Stromal cell of bone marrow (primary cell): ENCODE results near the gene LYPLA2.
"Not testable (repeated sequence)": the region's sequence is repeated elsewhere in the genome, so short reads cannot be mapped to it uniquely, and the experiment has no call there.

ENCODE experiments used
- DNase-seq: peaks from one replicate; pipeline ENCODE4 v3.0.0-alpha.2; 2012; ENCODE audit warnings: low read depth

The LYPLA2 gene

DNA sequence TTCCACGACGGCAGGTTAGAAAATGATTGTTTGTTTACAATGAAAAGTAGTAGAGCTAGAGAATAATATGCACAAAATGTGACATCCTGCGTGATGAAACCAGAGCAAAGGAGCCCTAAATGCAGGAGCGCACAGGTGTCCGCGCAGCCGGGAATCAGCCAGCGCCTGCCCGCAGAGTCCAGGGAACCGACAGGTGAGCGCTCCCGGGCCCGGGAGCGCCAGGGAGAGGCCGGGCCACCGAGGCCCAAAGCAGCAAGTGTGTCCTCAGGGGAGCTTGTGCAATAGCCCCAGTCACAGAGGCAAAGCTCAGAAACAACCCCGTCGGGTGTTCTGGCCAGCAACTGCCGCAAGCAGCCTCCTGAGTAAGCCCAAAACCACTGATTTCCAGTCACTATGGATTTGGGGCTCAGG is 10.4 kb downstream of the LYPLA2 start:
- DNase-seq = no peak

DNA sequence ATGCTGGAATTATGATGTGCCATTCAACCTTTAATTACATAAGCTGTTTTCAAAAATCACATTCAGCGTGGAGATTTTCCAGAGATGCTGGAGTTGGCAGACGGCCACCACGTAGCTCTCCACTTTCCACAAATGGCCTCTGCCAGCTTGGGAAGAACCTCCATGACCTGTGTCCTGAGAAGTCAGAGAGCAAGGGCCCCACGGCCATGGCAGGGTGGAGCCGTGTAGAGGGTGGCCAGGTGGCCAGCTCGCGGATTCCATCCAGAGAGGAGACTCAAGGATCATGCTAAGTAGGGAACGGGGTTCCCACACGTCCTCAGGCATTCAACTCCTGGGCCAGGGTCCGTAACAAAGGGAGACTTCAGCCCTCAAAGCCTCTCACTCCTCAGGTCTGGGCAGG is 10.9 kb downstream of the LYPLA2 start:
- no peak for DNase-seq

DNA sequence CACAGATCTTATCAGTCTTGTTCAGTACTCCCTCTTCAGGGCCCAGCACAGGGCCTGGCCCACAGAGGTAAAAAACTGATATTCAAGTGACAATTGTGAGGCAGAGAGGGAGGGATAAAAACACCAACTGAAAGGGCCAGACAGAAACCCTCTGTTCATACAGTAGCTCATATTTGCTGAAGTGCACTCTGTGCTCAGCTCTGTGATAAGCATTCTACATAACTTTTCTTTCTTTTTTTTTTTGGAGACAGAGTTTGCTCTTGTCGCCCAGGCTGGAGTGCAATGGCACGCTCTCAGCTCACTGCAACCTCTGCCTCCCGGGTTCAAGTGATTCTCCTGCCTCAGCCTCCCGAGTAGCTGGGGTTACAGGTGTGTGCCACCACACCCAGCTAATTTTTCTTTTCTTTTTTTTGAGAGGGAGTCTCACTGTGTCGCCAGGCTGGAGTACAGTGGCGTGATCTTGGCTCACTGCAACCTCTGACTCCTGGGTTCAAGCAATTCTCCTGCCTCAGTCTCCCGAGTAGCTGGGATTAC is 11.9 kb downstream of the LYPLA2 start:
- not testable (repeated sequence) for DNase-seq

DNA sequence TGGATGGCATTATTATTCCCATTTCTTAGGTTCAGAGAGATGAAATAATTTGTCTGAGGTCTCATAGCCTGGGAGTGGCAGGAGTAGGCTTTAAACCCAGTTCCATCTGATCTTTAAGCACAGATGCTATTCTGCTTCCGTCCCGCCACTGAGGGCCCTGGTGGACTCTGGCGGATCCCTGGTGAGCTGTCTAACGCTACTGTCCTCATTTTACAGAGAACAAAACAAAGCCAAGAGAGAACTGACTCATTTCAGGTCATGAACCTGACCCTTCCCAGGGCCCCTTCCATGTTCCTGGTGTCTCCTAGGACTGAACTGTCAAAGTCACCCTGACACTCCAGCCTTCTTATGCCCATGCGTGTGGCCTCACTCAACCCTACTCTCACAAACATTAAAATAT is 12.7 kb downstream of the LYPLA2 start:
- no peak for DNase-seq

DNA sequence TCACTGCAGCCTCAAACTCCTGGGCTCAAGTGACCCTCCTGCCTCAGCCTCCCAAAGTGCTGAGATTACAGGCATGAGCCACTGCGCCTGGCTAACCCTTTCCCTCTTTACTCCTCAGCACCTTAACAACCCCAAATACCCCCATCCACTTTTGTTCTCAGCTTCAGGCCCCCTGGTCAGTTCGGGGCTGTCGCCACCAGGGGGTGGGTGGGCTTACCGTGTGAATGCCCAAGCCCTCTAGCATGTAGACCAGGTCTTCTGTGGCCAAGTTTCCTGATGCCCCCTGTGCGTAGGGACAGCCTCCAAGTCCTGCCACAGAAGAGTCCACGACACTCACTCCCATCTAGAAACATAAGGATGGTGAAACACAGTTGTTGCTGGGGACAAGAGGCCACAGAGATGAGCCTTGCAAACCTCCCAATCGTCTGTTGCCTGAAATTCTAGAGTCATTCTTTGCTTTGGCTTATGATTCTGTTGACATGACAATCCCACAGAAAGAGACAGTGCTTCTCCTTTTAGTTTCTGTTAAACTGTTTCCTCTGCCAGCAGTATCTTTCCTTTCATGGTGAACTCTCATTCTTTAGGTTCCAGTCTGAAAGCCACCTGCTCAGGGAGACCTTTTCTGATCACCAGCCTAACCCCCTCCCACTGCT is 13.4 kb downstream of the LYPLA2 start:
- DNase-seq = no peak

DNA sequence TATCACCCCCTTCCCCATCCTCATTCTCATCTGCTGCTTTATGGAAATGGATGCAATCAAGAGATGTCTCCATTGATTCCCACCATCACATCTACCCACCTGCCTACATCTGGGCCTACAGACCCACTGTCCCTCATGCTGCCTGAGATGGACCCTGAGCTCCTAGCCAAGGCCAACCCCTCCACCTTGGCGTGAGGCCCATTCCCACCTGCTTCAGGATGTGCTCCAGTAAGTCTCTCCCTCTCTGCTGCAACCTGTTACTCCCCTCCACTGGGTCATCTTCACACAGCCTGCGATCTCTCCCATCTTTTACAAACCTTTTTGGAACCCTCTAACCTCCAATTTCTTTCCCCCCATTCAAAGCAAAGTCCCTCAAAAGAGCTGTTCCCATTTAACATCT is 14.1 kb downstream of the LYPLA2 start:
- DNase-seq = no peak

DNA sequence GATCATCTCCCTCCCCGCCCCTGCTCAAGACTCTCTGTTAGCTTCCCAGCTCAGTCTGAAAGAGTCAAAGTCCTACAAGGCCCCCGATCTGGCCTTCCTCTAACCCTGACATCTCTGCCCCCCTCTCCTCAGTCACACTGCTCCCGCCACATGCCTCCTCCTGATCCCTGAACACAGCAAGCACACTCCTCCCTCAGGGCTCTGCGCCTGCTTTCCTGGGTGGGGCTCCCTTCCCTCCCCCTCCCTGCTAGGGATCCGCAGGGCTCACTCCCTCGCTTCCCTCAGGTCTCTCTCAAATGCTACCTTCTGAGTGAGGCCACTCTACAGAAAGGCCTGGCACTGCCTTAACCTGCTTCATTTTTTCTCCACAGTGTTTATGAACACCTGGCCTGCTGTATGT is 15.3 kb downstream of the LYPLA2 start:
- no peak for DNase-seq

DNA sequence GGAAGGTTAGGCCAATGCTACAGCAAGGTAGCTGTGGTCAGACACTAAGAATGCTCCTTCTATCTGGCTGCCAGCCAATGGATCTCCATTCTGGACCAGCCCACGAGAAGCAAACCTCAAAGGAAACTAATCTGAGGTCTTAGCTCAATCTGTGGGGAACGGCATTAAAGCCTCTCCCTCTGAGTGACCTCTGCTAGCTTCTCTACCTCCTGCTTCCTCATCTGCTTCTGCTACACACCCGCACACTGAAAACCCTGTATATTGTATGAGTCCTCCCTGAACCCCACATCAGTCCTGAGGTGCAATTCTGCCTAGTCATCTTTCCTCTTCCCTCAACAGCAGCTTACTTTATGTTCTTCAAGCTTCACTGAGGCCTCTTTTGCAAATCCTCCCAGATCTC is 16.5 kb downstream of the LYPLA2 start:
- no peak for DNase-seq

DNA sequence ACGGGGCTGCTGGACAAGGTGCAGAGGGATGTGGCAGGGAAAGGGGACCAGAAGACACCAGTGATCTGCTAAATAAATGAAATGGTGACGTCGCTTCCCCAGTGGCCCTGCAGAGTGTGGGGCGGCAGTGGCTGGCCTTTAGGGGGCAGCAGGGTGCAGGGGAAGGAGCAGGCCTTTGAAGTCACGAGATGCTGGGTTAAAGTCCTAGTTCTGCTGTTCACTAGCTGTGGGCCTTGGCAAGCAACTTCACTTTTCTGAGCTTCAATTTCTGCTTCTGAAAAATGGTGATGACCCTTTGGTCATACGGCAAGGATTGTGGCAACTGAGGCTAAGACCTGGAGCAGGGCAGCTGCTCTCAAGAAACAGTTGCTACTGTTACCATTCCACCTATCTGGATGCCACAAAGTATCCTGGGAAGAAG is 18.8 kb downstream of the LYPLA2 start:
- DNase-seq = no peak

DNA sequence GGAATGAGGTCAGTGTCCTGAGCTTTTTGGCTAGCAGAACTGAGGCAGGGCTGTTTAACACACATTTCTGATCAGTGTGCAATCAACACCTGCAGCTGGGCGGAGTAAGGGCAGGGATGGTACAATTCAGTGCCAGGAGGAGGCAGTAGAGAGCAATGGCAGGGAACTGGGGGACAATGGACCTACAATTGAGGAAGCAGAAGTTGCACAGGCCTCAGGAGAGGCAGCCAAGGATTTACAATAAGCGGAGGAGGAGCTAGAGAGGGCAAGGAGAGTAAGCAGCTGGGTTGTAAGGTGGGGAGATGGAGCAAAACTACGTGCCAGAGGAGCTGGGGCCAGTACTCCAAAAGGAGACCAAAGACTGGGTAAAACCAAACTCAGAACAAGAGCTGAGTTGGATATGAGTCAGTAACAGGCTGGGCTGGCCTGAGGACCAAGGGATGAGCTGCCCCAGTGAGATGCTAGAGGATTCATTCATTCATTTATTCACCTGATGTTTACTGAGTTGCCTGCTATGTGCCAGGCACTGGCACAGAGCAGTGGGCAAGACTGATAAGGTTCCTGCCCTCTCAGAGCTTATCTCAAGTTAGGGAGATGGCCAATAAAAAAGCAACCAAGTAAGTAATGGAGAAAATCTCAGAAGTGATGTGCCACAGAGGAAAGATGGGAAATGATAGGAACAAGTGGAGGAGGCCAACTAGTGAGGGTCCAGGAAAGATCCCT is 20.0 kb downstream of the LYPLA2 start:
- no peak for DNase-seq

DNA sequence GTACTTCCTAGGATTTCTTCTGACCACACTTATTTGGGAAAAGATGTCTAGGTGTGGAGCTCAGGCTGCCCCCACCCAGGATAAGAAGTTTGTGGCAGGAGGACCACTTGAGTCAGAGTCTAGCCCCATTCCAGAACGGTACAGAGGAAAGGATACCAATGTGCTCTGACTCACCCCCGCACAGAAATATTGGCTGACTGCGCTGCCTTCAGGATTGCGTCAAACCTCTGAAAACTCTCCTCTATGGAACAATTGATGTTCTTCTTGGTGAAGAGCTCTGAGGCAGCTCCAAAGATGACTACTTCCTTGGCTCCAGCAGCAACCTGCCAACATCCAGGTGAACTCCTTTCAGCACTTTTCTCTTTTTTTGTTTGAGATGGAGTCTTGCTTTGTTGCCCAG is 23.1 kb downstream of the LYPLA2 start:
- no peak for DNase-seq

DNA sequence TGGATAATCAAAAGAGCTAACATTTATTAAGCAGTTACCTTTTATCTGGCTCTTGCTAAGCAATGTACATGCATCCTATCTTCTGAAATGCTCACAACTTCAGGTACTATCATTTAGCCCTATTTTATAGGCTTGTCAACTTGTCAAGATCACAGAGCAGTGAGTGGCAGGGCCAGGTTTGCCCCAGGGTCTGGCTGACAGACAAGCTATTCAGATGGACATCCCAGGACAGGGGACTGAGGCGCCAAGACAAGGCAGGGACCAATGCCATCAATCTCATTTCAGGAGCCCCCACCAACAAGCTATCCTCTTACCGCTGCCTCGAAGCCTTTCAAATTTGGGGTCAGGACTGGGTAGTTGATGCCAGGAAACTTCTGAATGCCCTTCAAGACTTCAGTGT is 25.4 kb downstream of the LYPLA2 start:
- no peak for DNase-seq

DNA sequence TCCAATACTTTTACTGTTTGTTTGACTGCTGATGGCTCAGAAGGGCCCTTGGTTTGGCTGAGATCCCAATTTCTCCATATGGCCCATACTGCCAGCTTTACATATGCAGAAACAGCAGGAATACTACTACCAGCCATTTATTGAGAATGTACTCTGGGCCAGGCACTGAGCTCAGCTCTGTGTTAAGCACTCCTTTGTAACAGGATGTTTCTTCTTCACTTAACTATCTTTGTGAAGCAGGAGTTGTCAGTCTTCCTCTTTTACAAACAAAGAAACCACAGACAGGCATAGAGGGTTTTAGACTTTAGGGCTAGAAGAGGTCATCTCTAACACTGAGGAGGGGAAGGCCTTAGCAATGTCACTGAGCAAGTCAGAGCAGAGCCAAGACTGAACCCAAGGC is 26.0 kb downstream of the LYPLA2 start:
- no peak for DNase-seq

DNA sequence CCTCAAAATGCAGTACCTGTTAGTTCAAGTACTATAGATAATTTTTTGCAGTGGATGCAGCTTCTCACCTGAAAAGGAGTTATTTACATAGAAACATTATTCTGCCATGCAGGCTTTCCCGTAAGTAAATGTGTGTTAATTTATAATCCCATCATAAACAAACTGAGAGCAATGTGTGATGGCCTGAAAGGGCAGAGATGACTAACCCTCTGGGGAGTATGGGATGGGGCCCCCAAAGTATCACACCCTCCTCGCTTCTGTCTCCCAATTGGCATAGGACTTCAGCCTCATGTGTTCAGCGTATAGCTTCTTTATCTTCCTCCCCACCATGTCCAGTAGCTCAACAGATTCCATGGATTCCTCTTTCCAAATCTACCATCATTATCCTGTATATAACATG is 26.7 kb downstream of the LYPLA2 start:
- DNase-seq = no peak

DNA sequence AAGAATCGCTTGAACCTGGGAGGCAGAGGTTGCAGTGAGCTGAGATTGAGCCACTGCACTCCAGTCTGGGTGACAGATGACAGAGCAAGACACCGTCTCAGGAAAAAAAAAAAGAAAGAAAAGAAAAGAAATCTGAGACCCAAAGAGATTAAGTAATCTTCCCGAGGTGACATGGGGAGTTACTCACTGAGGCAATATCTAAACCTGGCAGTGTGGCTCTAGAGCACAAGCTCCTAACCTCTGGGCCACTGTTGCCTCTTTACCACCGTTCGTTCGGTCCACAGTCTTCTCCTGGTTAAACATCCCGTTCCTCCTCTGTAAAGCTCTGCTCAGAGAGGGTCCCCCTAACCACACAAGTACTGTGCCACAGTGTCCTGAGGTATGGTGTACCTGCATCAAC is 32.8 kb downstream of the LYPLA2 start:
- no peak for DNase-seq

DNA sequence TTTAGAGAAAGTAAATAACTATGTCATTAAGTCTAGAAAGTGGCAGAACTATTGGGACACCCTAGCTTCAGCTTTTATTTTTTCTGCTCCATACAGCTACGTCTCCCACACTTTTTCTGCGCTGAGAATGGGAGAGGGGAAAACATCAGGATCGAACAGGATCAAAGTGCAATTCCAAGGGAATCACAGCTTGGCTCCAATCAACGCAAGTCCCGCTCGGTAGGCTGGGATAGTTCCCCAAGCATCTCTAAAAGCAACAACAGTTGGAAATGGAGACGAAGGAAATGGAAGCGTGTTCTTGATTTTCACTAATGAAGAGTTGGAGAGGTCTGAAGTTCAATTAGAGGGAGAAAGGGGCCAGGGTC is 33.7 kb downstream of the LYPLA2 start:
- no peak for DNase-seq

DNA sequence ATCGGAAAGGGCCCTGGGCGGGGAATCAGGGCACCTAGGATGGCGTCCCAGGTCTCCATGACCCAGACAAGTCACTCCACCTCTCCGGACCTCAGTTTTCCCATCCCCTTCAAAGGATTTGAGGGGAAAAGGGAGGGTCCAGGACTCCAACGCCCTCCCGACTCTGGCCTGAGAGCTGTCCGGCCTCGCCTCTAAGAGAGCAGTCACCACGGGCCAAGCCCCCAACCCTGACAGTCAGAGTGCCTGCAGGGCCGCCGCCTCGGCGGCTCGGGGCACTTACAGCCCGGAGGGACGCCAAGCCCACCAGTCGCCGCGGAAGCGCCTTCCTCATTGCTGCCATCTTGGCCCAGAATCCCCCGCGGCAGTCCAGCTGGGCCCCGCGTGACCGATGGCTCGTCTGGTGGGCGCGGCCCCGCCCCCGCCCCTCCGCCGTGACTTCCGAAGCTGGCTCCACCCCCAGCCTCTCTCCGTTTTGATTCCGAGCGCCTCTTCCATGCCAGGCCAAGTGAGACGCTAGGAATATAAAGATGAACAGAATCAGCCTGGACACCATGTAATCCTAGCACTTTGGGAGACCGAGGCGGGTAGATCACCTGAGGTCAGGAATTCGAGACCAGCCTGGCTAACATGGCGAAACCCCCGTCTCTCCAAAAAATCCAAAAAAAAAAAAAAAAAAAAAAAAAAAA is 34.3 kb downstream of the LYPLA2 start, which contains the start of gene HMGCL:
Gene HMGCL, minus strand, starts transcription at position 354 of the 686 bp plus-strand sequence. Its CDS starts 14 bp downstream, at position 340.
- DNase-seq = peak; percentile 83

DNA sequence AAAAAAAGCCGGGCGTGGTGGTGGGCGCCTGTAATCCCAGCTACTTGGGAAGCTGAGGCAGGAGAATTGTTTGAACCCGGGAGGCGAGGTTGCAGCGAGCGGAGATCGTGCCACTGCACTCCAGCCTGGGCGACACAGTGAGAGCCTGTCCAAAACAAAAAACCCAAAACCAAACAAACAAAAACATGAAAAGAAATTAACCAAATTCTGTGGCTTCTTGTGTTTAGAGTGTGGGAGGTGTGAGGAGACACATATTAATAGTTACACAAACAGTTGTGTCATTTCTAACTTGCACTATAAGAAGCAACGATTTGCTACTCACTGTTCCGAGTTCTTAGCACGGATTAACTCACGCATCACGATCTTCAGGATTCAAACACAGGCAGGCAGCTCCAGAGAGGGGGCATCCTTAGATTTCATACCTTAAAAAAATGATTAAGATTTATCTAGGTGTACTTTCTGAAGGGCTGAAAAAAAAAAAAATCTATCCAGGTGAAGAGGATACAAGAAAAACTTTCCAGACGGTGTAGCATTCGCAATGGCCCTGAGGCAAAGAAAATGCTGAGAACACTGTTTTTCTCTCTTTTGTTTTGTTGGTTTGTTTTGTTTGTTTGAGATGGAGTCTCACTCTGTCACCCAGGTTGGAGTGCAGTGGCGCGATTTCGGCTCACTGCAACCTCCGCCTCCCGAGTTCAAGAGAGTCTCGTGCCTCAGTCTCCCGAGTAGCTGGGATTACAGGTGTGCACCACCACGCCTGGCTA is 35.0 kb downstream of the LYPLA2 start:
- DNase-seq = no peak

DNA sequence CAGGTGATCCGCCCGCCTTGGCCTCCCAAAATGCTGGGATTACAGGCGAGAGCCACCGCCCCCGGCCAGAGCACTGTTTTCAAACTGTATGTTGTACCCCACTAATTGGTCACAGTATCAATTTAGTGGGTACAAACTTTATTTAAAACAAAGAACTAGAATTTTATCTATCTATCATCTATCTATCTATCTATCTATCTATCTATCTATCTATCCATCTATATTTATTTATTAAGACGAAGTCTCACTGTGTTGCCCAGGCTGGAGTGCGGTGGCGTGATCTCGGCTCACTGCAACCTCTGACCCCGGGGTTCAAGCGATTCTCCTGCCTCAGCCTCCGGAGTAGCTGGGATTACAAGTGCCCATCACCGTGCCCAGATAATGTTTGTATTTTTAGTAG is 35.6 kb downstream of the LYPLA2 start:
- not testable (repeated sequence) for DNase-seq

DNA sequence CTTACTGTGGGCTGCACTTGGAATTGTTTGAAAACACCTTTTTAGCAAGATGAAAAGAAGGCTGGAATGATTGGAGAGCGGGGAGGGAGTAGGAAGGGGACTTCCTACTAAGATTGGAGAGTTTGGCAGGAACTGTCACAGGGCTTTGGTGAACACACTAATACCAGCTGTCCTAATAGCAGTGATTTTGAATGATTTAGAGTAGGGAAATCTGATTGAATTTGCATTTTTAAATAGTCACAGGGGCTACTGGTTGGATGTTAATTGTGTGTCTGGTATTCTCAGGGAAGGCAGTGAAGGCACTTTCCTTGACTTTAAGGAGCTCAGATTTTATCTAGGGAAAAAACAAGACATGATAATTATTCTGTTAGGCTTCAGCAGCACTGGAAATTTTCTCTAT is 36.8 kb downstream of the LYPLA2 start:
- no peak for DNase-seq

DNA sequence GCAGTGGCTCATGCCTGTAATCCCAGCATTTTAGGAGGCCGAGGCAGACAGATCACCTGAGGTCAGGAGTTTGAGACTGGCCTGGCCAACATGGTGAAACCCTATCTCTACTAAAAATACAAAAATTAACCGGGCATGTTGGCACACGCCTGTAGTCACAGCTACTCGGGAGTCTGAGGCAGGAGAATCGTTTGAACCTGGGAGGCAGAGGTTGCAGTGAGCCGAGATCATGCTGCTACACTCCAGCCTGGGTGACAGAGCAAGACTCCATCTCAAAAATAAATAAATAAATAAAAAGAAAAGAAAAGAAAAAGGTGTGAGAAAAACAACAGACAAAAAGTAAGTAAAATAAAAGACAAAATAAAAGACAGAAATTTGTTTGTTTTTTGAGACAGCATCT is 43.2 kb downstream of the LYPLA2 start:
- DNase-seq = not testable (repeated sequence)

DNA sequence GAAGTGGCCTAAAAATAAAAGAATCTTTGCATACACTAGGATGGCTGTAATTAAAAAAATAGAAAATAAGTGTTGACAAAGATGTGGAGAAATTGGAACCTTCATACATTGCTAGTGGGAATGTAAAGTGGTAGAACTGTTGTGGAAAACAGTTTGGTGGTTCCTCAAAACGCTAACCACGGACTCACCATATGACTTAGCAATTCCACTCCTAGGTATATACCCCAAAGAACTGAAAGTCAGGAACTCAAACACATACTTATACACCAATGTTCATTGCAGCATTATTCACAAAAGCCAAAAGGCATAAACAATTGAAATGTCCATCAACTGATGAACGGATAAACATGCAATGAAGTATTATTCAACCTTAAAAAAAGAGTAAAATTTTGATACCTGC is 45.1 kb downstream of the LYPLA2 start:
- no peak for DNase-seq
